GM18909 (cell line): ENCODE measurements around the gene AGO1.
"Not testable (repeated sequence)": the region's sequence is repeated elsewhere in the genome, so short reads cannot be mapped to it uniquely, and the experiment has no call there.

Source experiments
- ATAC-seq: cut with Tn5 transposase; IDR thresholded peaks from one replicate; pipeline ENCODE4 v1.9.1; 2021; ENCODE audit warnings: mild to moderate bottlenecking; ENCODE audit not compliant: unreplicated experiment, poor library complexity

AGO1 gene

DNA sequence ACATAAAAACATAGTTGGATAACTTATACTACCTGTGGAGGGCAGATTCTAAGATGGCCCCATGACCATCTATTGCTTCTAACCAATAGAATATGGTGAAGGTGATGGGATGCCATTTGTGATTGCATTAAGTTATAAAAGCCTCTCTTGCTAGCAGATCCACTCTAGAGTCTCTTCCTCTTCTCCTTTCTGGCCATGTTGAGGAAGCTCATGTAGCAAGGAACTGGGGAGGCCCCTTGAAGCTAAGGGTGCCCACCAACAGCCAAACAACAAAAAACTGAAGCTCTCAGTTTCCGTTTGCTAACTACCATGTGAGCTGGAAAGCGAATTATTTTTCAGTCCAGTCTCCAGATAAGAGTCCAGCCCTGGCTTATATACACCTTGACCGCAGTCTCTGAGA, 16.0 kb upstream of the AGO1 start:
- ATAC-seq = no peak

GRCh38 chr1:35869245-35869950, 13.6 kb upstream of the AGO1 start:
- ATAC-seq = not testable (repeated sequence)

DNA sequence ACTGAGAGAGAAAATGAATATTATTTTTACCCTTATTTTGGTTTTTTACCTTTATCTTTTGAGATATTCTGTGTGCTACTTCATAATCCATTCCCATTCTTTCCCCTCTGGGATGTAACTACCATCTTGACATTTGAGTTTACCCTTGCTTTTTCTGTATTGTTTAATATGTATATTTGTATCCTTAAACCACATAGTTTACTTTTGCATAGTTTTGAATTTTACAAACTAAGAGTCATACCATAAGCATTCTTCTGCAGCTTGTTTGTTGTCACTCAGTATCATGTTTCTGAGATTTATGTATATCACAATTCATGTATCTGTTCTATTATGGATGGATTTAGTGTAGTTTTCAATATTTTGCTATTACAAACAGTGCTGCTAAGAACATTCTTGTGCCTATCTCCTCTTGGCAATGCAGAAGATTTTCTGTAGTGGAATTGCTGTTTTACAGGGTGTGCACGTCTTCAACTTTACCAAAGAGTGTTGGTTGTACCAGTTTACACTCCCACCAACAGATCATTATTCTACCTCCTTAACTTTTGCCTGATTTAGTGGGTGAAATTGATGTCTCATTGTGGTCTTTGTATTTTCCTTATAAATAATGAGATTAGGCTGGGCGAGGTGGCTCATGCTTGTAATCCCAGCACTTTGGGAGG, 12.2 kb upstream of the AGO1 start:
- ATAC-seq = no peak

GRCh38 chr1:35873243-35873750, 9.7 kb upstream of the AGO1 start:
- ATAC-seq = no peak

- ATAC-seq = not testable (repeated sequence)
These were observed 8.9 kb upstream of the AGO1 start for GRCh38 chr1:35874115-35874514.

DNA sequence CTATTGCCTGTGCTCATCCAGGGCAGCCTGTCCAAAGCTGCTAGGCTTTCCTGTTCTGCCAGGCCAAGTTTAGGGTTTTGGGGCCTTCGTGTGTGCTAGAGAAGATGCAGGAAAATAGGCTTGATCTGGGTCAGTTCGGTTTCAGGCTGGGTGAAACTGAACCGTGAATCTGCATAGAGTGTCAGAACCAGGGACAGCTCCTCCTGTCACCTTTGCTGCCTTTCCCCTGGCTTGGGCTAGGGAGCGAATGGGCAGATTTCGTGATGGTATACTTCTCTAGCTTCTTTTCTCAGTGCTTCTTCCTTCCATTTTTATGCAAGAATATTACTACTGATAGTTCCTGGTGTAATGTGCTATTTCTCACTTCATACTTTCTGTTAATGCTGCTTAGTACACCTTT, 6.0 kb upstream of the AGO1 start:
- ATAC-seq = no peak

- ATAC-seq = no peak
These were observed 1.1 kb upstream of the AGO1 start for GRCh38 chr1:35881850-35882273.

DNA sequence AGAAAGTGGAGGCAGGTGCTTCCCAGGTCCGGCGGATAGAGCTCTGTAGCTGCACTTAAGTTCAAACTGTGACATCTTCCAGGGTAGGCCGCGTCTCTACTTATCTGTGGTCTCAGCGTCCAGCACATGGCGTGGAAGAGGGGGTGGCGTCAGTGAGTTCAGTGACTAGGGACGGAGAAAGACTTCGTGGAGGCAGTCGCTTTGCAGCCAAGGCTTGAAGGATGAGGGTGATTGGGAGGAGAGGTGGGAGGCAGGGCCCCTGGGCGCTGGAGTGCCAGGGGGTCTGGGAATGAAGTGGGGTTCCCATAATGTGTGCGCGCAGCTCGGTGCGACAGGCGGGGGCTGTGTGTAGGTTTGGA, 444 bp upstream of the AGO1 start:
- ATAC-seq = no peak

DNA sequence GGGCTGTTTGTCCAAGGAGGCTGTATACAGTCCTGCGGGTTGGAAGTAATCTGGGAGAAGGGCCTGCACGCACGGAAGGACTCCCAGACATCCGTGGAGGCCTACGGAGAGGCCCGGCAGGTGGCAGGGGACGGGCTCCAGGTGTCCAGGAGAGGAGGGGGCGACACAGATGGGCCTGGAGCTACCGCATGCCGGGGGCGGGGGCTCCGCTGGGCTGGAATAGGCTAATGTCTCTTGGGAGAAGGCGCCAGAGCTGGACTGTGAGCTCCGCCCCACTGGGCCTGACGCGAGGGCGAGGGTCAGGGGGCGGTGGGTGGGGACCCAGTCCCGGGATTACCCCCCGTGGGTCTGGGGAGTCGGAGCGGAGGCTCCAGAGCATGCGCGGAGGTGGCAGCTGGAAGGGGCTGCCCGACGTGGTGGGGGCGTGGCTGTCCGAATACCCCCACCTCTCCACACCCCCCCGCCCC, 659 bp downstream of the AGO1 start:
- ATAC-seq = peak; percentile 5

DNA sequence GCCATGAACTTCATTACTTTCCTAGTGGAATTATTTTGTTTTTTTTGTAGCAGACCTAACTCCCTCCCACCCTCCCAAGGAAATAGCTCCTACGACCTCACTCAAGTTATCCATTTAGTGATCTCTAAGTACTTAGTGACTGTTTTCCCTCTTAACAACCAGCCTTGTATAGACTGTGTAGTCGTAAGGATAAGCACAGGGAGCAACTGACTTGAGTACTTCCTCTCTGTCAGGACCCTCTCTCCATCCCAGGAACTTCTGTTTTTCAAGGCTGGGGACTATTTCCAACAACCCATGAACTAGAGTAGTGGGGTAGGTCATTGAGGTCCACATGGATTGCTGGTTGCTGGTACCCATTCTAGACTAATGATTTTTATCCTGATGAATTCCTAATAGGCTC, 1.9 kb downstream of the AGO1 start:
- ATAC-seq = no peak

GRCh38 chr1:35885961-35886558, 3.1 kb downstream of the AGO1 start:
- no peak for ATAC-seq

DNA sequence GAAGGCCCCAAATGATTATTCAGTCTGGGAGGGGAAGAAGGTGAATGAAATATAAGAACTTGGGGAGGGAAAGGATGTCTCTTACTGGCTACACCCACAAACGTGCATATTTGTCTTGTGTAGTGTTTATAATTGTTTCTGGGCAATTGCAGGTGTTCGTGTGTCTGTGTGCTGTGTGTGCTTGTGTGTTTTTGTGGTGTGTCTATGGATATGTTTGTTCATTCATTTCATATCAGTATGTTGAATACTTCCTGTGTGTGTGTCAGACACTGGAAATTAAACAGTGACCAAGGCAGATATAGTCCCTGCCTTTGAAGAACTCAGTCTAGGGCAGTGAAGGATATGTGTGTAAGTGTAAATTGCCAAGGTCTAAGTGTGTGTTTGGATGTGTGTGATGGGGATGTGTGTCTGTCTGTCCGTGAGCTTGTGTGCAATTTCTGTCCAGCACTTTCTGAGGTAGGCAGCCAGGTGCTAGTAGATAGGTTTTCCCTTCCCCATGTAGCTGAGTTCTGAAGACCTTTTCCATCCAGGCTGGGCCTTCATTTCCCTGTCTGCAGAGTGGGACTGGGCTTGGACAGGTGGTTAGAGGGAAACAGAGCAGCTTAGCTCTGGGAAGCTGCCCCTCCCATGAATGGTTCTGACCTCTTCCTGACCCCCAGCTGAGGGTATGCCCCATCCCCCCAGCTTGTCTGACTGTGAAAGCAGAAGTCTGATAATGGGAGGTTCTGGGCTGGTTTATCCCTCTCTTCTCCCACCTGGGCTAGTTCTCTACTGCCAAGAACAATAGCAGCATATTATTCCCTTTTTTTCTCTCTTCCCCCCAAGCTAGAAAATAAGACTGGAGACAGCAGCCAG, 3.8 kb downstream of the AGO1 start:
- no peak for ATAC-seq

DNA sequence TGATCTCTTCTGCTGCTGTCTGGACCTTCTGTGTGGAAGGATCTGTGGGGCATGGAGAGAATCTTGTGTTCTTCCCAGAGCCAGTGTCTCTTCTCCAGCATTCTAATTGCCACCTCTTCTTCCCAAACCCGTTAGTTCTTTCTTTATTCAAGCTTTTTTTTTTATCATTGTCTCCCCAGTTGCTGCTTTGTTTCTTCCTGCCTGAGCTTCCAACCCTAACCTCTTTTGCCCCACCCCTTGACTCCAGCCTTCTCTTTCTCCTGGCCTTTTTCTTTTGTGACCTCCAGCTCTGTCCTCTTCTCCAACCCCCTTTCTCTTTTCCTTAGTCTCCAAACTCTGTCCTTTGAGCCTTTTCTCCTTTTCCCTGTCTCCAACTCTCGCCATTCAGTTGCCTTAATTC, 4.5 kb downstream of the AGO1 start:
- no peak for ATAC-seq

DNA sequence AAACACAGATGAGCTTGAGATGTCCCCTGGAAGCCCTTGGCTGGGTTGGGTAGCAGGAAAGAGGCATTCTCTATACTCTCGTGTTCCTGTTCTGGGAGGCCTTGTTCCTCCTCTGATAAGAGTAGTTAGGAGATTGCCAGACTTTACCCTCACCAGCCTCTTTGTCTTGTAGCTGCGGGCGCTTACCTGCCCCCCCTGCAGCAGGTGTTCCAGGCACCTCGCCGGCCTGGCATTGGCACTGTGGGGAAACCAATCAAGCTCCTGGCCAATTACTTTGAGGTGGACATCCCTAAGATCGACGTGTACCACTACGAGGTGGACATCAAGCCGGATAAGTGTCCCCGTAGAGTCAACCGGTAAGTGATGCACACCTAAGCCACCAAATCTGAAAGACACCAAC, 5.2 kb downstream of the AGO1 start:
- no peak for ATAC-seq

- ATAC-seq = not testable (repeated sequence)
These were observed 6.0 kb downstream of the AGO1 start for GRCh38 chr1:35888981-35889380.

- ATAC-seq = no peak
These were observed 10.3 kb downstream of the AGO1 start for GRCh38 chr1:35893051-35893879.

- ATAC-seq = no peak
These were observed 11.2 kb downstream of the AGO1 start for GRCh38 chr1:35894183-35894582.

- no peak for ATAC-seq
These were observed 11.6 kb downstream of the AGO1 start for GRCh38 chr1:35894656-35895055.

GRCh38 chr1:35899941-35900340, 16.9 kb downstream of the AGO1 start:
- no peak for ATAC-seq

DNA sequence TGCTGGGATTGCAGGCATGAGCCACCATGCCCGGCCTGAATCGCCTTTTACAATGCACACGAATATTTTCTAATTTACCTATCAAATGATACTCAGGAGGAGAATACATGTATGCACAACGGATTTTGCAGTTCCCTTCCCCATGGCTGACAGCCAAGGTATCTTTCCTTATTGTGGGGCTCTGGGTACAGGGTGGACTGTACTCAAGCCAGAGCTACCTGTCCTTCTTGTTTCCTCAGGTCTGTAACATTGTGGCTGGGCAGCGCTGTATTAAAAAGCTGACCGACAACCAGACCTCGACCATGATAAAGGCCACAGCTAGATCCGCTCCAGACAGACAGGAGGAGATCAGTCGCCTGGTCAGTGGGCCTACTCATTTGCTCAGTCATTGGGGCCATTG, 18.2 kb downstream of the AGO1 start:
- no peak for ATAC-seq
